Measurements from ENCODE around the gene KCNK18.
"Not testable (repeated sequence)": the region's sequence is repeated elsewhere in the genome, so short reads cannot be mapped to it uniquely, and the experiment has no call there.

Gene KCNK18

DNA sequence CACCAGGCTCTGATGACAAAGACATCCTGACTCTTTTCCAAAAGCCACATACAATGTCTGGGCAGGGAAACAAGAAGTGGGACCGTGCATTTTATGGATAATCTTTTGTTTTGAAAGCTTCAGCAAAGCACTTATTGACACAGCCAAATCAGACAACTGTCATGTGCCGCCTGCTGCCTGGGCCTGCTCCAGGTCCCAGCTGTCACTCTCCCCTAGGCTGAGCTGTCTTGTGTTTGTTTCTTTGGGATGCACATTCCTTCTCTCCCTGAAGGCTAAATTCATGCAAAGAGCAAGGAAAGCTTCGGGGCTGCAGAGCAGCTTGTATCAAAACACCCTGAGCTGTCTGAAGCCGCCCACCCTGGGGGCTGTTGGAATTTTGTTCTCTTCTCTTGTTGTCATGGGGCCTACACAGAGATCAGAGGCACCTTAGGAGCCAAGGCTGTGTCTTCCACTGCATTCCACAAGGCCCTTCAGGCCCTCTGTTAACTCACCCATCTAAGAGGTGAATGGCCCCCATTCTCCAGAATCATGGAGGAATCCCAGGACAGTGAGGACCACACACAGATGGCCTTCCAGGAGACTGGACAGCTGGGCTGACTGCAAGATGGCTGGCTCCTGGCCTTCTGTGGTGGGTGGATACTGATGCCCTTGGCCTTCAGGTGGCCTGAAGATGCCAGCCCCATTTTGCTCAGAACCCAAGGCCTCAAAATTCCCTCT is 25.8 kb downstream of the KCNK18 start:
- Histone ChIP-seq H3K4me3 (ENCODE audit: low read depth in 1 of 2, low read length in 1 of 2) (no peak overlapping the region), H3K36me3 (no peaks in the 10 kb centered on the region), H3K9me3 (no peaks in the 10 kb centered on the region), H3K4me1 (ENCODE audit: control insufficient read depth in 1 of 2, insufficient read depth in 1 of 2, low read depth in 1 of 2, low read length in 1 of 2) (peaks cover 13 to 22% of the 10 kb centered on the region in 2 experiments), H3K27ac (no peak overlapping the region), H3K27me3 (no peaks in the 10 kb centered on the region)
- TF ChIP-seq, protein P1, sequence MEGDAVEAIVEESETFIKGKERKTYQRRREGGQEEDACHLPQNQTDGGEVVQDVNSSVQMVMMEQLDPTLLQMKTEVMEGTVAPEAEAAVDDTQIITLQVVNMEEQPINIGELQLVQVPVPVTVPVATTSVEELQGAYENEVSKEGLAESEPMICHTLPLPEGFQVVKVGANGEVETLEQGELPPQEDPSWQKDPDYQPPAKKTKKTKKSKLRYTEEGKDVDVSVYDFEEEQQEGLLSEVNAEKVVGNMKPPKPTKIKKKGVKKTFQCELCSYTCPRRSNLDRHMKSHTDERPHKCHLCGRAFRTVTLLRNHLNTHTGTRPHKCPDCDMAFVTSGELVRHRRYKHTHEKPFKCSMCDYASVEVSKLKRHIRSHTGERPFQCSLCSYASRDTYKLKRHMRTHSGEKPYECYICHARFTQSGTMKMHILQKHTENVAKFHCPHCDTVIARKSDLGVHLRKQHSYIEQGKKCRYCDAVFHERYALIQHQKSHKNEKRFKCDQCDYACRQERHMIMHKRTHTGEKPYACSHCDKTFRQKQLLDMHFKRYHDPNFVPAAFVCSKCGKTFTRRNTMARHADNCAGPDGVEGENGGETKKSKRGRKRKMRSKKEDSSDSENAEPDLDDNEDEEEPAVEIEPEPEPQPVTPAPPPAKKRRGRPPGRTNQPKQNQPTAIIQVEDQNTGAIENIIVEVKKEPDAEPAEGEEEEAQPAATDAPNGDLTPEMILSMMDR (IDR thresholded peaks at IDR 0.05), result no peak

DNA sequence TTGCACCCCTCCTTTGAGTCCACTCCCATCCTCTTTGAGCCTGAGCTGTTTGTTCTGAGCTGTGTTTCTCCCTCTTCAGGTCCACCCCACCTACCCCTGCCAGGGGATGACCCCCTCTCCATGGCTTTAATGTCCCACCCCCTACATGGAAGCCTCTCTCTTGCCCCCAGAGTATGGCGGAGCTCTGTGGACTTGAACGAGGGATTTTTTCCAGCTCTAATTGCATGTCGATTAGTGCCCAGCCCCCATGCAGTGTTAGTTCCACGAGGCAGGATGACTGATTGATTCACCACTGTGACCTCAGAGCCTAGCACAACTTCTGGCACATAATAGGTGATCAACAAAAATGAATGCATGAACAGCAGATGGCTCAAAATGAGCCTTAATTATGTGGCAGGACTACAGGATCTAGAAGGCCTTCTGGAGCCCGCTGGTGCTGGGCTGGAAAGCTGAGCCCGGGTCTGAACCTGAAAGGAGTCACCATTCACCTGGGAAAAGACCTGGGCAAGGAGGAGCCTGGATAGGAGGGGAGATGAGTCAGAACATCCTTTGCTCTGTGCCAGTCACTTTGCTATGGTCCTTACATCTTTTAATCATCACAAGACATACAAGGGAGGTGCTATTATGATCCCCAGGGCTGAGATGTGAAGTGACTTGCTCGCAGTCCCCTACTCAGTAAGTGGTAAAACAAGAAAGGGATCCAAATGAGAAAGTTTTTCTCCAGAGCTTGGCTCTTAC is 26.6 kb downstream of the KCNK18 start:
- Histone ChIP-seq H3K4me3 (ENCODE audit: low read depth in 1 of 2, low read length in 1 of 2) (no peak overlapping the region), H3K36me3 (no peaks in the 10 kb centered on the region), H3K27ac (no peak overlapping the region), H3K9me3 (no peaks in the 10 kb centered on the region), H3K27me3 (no peaks in the 10 kb centered on the region), H3K4me1 (ENCODE audit: control insufficient read depth in 1 of 2, insufficient read depth in 1 of 2, low read depth in 1 of 2, low read length in 1 of 2) (peaks cover 9 to 16% of the 10 kb centered on the region in 2 experiments)
- TF ChIP-seq, protein P1 (IDR thresholded peaks at IDR 0.05), result no peak

DNA sequence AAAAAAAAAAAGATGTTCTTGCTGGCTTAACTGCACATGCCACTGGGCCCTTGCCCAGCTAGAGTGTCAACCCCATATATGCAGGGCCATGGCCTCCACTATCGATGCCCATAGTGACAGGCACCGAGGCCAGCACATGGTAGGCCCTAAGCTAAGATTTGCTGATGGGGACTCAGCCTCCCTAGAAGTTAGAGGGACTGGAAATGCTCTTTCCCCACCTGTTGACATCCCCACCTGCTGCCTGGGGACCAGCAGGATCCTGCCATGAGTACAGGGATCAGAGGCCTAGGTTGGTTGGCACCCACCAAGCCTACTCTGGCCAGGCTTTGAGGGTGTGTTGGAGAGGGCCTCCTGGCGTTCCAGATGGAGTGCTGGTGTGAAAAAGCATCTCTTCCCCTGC is 27.6 kb downstream of the KCNK18 start:
- no peak overlapping the region for H3K4me3 ChIP-seq (ENCODE audit: low read depth in 1 of 2, low read length in 1 of 2)
- peaks cover 6 to 13% of the 10 kb centered on the region in 2 experiments for H3K4me1 ChIP-seq (ENCODE audit: control insufficient read depth in 1 of 2, insufficient read depth in 1 of 2, low read depth in 1 of 2, low read length in 1 of 2)
- H3K36me3 ChIP-seq, result no peaks in the 10 kb centered on the region
- H3K27ac ChIP-seq, result no peak overlapping the region
- no peaks in the 10 kb centered on the region for H3K27me3 ChIP-seq
- TF ChIP-seq, protein P1 (IDR thresholded peaks at IDR 0.05), result no peak
- H3K9me3 ChIP-seq, result no peaks in the 10 kb centered on the region

DNA sequence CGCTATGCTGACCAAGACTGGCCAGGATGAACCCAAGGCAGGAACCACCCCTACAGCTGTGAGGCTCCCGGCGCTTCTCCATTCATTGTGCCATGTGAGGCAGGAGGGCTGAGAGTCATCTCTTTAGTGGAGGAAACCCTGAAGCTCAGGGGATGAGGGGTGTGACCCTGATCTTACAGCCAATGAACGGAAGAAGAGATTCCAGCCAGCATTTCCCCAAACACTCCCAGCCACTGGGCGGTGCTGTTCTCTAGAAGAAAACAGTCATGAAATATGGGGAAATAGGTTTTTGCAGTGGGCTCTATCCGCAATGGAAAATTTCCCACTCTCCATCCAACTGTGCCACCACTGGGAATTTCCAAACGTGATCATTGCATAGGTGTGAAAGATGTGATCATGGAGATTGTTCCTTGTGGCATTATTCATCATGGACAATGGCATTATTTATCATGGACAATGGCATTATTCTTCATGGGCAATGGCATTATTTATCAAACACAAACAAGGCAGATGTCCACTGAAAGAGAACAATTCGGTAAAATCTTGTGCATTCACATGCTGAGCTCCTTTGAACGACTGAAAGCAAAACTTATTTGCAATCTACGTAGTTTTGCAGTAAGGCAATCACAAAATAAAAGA is 29.6 kb downstream of the KCNK18 start:
- Histone ChIP-seq H3K4me3 (ENCODE audit: low read depth in 1 of 2, low read length in 1 of 2) (no peak overlapping the region), H3K9me3 (no peaks in the 10 kb centered on the region), H3K36me3 (no peaks in the 10 kb centered on the region), H3K4me1 (ENCODE audit: control insufficient read depth in 1 of 2, insufficient read depth in 1 of 2, low read depth in 1 of 2, low read length in 1 of 2) (peaks cover 6 to 13% of the 10 kb centered on the region in 2 experiments), H3K27ac (no peak overlapping the region), H3K27me3 (no peaks in the 10 kb centered on the region)
- TF ChIP-seq, protein P1 (IDR thresholded peaks at IDR 0.05), result peak; percentile 79

DNA sequence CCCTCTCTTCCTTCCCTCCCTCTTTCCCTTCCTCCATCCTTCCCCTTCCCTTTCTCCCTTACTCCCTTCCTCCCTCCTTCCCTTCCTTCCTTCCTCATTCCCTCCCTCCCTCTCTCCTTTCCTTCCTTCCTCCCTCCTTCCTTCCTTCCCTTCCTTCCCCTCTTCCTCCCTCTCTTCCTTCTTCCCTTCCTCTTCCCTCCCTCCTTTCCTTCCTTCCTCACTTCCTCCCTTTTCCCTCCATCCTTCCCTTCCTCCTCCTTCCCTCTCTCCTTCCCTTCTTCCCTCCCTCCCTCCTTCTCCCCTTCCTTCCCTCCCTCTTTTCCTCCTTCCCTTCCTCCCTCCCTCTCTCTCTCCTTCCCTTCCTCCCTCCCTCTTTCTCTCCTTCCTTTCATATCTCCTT is 30.9 kb downstream of the KCNK18 start:
- H3K4me3 ChIP-seq (ENCODE audit: low read depth in 1 of 2, low read length in 1 of 2), result no peak overlapping the region
- H3K27me3 ChIP-seq, result no peaks in the 10 kb centered on the region
- TF ChIP-seq, protein P1 (IDR thresholded peaks at IDR 0.05), result no peak

DNA sequence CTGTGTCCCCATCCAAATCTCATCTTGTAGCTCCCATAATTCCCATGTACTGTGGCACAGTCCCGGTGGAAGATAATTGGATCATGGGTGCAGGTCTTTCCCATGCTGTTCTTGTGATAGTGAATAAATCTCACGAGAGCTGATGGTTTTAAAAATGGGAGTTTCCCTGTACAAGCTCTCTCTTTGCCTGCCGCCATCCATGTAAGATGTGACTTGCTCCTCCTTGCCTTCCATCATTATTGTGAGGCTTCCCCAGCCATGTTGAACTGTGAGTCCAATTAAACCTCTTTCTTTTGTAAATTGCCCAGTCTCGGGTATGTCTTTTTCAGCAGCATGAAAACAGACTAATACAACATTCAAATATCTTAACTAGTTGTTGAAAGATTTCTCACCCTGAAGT is 32.8 kb downstream of the KCNK18 start:
- H3K9me3 ChIP-seq; H3K27me3 ChIP-seq; H3K4me3 ChIP-seq (ENCODE audit: low read depth in 1 of 2, low read length in 1 of 2); H3K27ac ChIP-seq; H3K36me3 ChIP-seq: not testable (repeated sequence)
- peaks cover 8 to 15% of the 10 kb centered on the region in 2 experiments for H3K4me1 ChIP-seq (ENCODE audit: control insufficient read depth in 1 of 2, insufficient read depth in 1 of 2, low read depth in 1 of 2, low read length in 1 of 2)

More for the DNA sequence above, 30.9 kb downstream of the KCNK18 start:
- no peaks in the 10 kb centered on the region for H3K36me3 ChIP-seq
- H3K9me3 ChIP-seq, result no peaks in the 10 kb centered on the region
- peaks cover 6 to 13% of the 10 kb centered on the region in 2 experiments for H3K4me1 ChIP-seq (ENCODE audit: control insufficient read depth in 1 of 2, insufficient read depth in 1 of 2, low read depth in 1 of 2, low read length in 1 of 2)
- no peak overlapping the region for H3K27ac ChIP-seq
